ENCODE measurements around the gene GYS1.

DNA sequence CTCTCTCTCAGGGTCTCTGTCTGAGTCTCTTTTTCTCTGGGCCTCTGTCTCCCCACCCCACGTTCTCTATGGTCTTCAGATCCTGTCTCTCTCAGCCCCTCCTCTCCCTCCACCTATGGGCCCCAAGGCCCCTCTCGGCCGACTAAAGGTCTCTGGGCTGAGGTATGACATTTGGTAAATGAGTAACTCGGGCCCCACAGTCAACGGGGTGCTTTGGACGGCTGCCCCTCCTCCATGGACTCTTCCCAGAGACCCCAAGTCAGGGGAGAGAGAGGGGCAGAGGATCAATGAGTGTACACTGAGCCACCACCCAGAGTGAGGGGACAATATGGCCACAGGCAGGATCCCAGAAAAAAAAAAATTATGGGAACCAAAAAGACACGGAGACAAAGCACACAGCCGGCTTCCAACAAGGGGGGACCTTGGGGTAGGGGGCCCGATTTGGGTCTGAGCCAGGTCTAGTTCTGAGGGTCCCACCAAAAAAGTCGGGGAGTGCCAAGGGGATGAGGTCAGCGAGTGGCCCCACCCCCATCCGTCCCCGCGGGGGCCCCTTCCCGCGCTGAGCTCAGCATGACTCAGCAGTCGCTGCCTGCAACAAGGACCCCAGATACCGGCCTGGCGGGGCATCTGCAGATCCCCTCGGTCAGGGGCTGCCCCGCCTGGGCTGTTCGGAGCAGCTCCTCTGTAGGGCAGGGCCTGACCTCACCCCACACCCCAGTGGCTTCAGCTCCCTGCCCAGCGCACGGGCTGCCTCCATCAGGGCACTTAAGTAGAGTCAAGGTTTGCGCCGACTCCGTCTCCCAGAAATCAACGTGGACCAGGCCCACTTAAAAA, 29.5 kb downstream of the GYS1 start:
- TF ChIP-seq POLR2A (IDR thresholded peaks at IDR 0.05) = peak in 1 of 2 donors; percentile 7
- TF ChIP-seq, protein P1, sequence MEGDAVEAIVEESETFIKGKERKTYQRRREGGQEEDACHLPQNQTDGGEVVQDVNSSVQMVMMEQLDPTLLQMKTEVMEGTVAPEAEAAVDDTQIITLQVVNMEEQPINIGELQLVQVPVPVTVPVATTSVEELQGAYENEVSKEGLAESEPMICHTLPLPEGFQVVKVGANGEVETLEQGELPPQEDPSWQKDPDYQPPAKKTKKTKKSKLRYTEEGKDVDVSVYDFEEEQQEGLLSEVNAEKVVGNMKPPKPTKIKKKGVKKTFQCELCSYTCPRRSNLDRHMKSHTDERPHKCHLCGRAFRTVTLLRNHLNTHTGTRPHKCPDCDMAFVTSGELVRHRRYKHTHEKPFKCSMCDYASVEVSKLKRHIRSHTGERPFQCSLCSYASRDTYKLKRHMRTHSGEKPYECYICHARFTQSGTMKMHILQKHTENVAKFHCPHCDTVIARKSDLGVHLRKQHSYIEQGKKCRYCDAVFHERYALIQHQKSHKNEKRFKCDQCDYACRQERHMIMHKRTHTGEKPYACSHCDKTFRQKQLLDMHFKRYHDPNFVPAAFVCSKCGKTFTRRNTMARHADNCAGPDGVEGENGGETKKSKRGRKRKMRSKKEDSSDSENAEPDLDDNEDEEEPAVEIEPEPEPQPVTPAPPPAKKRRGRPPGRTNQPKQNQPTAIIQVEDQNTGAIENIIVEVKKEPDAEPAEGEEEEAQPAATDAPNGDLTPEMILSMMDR (IDR thresholded peaks at IDR 0.05) = no peak
- TF ChIP-seq EP300 (IDR thresholded peaks at IDR 0.05) = no peak
- TF ChIP-seq POLR2AphosphoS5 (IDR thresholded peaks at IDR 0.05) = no peak

All from suprapubic skin (tissue), 4 donors.